CD4-positive, alpha-beta T cell (primary cell): ENCODE results near the gene TSPAN32. TPM values are rescaled to one million over a fixed set of nuclear protein-coding genes. Genes with fewer than 3 reads are reported as not detected.

Experiments
- ATAC-seq: fragments of 200-7000 bp; cut with Tn5 transposase; one replicate; pipeline ENCODE4 v1.10.0; 2022; ENCODE audit warnings: mild to moderate bottlenecking; ENCODE audit not compliant: poor library complexity
- CTCF ChIA-PET: fragments of 350-600 bp; sonication (Branson Sonifier 250); formaldehyde crosslinking; loops from one replicate; lab custom pipeline; 2021; ENCODE audit warnings: antibody characterized with exemption, inconsistent platforms; lab: Charles Lee
- POLR2A ChIA-PET: fragments of 350-600 bp; sonication (Branson Sonifier 250); formaldehyde crosslinking; loops from one replicate; lab custom pipeline; 2021; ENCODE audit warnings: antibody characterized with exemption, inconsistent platforms; lab: Charles Lee
- DNase-seq, 14 experiments: peaks; one replicate each; pipeline ENCODE4 v3.0.0-alpha.2; 2013 to 2020; ENCODE audit warnings: mixed read lengths in 2 of 14
- H3K27ac ChIP-seq, 2 donors: one replicate each; pipeline versions ENCODE4 v1.5.1 to v1.7.0; 2013; ENCODE audit warnings: low read length in 2 of 2, low read depth in 1 of 2, mild to moderate bottlenecking in 1 of 2
- H3K27me3 ChIP-seq, 2 experiments: 1 replicate in 1 of 2; 2 replicates in 1 of 2; pipeline versions ENCODE4 v1.6.1 to v1.7.0; 2013; ENCODE audit warnings: low read length in 2 of 2, control low read depth in 1 of 2, mild to moderate bottlenecking in 1 of 2, moderate library complexity in 1 of 2; ENCODE audit not compliant: insufficient read depth in 2 of 2, control insufficient read depth in 1 of 2
- H3K36me3 ChIP-seq: one replicate; pipeline ENCODE4 v1.6.1; 2013; ENCODE audit warnings: low read length, control low read depth; ENCODE audit not compliant: insufficient read depth
- H3K4me1 ChIP-seq: one replicate; pipeline ENCODE4 v1.6.1; 2013; ENCODE audit warnings: low read length, control low read depth; ENCODE audit not compliant: insufficient read depth
- H3K4me3 ChIP-seq: one replicate; pipeline ENCODE4 v1.5.1; 2013; ENCODE audit warnings: mild to moderate bottlenecking, low read length, moderate library complexity
- H3K9me3 ChIP-seq, 2 experiments: 1 replicate in 1 of 2; 2 replicates in 1 of 2; pipeline versions ENCODE4 v1.6.1 to v1.7.0; 2013; ENCODE audit warnings: low read length in 2 of 2, mild to moderate bottlenecking in 2 of 2, control low read depth in 1 of 2, moderate library complexity in 1 of 2; ENCODE audit not compliant: control insufficient read depth in 1 of 2, insufficient read depth in 1 of 2
- H3K27ac Mint-ChIP-seq: one replicate; pipeline ENCODE4 v1.8.0; 2020; ENCODE audit warnings: mixed read lengths
- H3K27me3 Mint-ChIP-seq: one replicate; pipeline ENCODE4 v1.8.0; 2021; ENCODE audit warnings: mixed read lengths
- H3K36me3 Mint-ChIP-seq: one replicate; pipeline ENCODE4 v1.8.0; 2021; ENCODE audit warnings: low read depth, mixed read lengths
- H3K4me1 Mint-ChIP-seq: one replicate; pipeline ENCODE4 v1.8.0; 2021; ENCODE audit warnings: low read depth, mixed read lengths
- H3K4me3 Mint-ChIP-seq: one replicate; pipeline ENCODE4 v1.8.0; 2020; ENCODE audit warnings: mild to moderate bottlenecking, mixed read lengths
- H3K9me3 Mint-ChIP-seq: one replicate; pipeline ENCODE4 v1.8.0; 2020; ENCODE audit warnings: mixed read lengths
- CTCF ChIP-seq: fragments of 200-600 bp; IDR thresholded peaks from one replicate; pipeline ENCODE4 v1.8.0; 2022; ENCODE audit warnings: antibody characterized with exemption, mild to moderate bottlenecking
- intact Hi-C, 2 experiments: fragments of 100-400 bp; cut with DNase I in 1 of 2; cut with micrococcal nuclease in 1 of 2; formaldehyde crosslinking; loops; one replicate each; pipeline versions ENCODE4 v1.15.1 to v1.9.0; 2023 to 2025; cut with DNase I, micrococcal nuclease
- total RNA-seq, 174 experiments: library from RNA in 2 of 174; stranded (reverse) in 2 of 174; gene quantifications; one replicate each; pipeline ENCODE4 v1.2.3 and lab custom pipeline; 2021 to 2026

TSPAN32 gene
- total RNA-seq, 2 experiments from 2014 or later, result 81.8 TPM

- no peaks in the 10 kb centered on the region for H3K36me3 Mint-ChIP-seq
- Histone ChIP-seq H3K4me3 (no peak overlapping the region), H3K36me3 (peaks cover 2% of the 10 kb centered on the region), H3K4me1 (peaks cover 31% of the 10 kb centered on the region), H3K9me3 (peaks cover 0 to 15% of the 10 kb centered on the region in 2 experiments), H3K27ac (no peak overlapping the region), H3K27me3 (no peaks in the 10 kb centered on the region)
- H3K27ac Mint-ChIP-seq, result no peak overlapping the region
- ATAC-seq (no peak), DNase-seq (no peak)
- ChIA-PET CTCF (no interaction called here), POLR2A (interaction anchor here (1.6 to 1.8 kb wide), 3 partner anchors 10 to 15 kb away, joined by 5 to 6 read pairs (median 6); partner anchors contain the start of genes C11orf21 and TSPAN32)
- H3K9me3 Mint-ChIP-seq, result no peaks in the 10 kb centered on the region
- H3K4me3 Mint-ChIP-seq, result no peak overlapping the region
- H3K4me1 Mint-ChIP-seq, result peaks cover 6% of the 10 kb centered on the region
- intact Hi-C loops, result no loop called here
- TF ChIP-seq CTCF, result no peak
- H3K27me3 Mint-ChIP-seq, result no peaks in the 10 kb centered on the region
Observed at GRCh38 chr11:2316963-2317244, 15.1 kb downstream of the TSPAN32 start.

- no peak overlapping the region for H3K4me3 ChIP-seq
- peaks cover 2% of the 10 kb centered on the region for H3K36me3 ChIP-seq
- peaks cover 0 to 15% of the 10 kb centered on the region in 2 experiments for H3K9me3 ChIP-seq
- no peak for ATAC-seq
- DNase-seq, result no peak
- H3K4me3 Mint-ChIP-seq, result no peak overlapping the region
- no peaks in the 10 kb centered on the region for H3K27me3 Mint-ChIP-seq
- intact Hi-C loops, result no loop called here
- peaks cover 6% of the 10 kb centered on the region for H3K4me1 Mint-ChIP-seq
- no peaks in the 10 kb centered on the region for H3K9me3 Mint-ChIP-seq
- no peak overlapping the region for H3K27ac ChIP-seq
- ChIA-PET POLR2A (interaction anchor here (1.6 to 1.8 kb wide), 2 partner anchors 9 to 15 kb away, joined by 5 to 6 read pairs; partner anchors contain the start of genes C11orf21 and TSPAN32), CTCF (no interaction called here)
- TF ChIP-seq CTCF, result no peak
- H3K27ac Mint-ChIP-seq, result no peak overlapping the region
- peaks cover 29% of the 10 kb centered on the region for H3K4me1 ChIP-seq
- no peaks in the 10 kb centered on the region for H3K27me3 ChIP-seq
- H3K36me3 Mint-ChIP-seq, result no peaks in the 10 kb centered on the region
Observed at GRCh38 chr11:2317354-2318050, 15.7 kb downstream of the TSPAN32 start.

GRCh38 chr11:2318123-2318522, 16.3 kb downstream of the TSPAN32 start:
- peaks cover 2% of the 10 kb centered on the region for H3K36me3 ChIP-seq
- no peak overlapping the region for H3K4me3 ChIP-seq
- TF ChIP-seq CTCF, result no peak
- Mint-ChIP-seq H3K9me3 (no peaks in the 10 kb centered on the region), H3K27ac (no peak overlapping the region), H3K27me3 (no peaks in the 10 kb centered on the region), H3K4me3 (no peak overlapping the region), H3K36me3 (no peaks in the 10 kb centered on the region), H3K4me1 (peaks cover 6% of the 10 kb centered on the region)
- no peak overlapping the region for H3K27ac ChIP-seq
- ATAC-seq (no peak), DNase-seq (no peak)
- CTCF ChIA-PET, result no interaction called here
- POLR2A ChIA-PET, result interaction anchor here (1.6 kb wide), 1 partner anchor 16 kb away, joined by 5 read pairs; the partner anchor contains the start of genes C11orf21 and TSPAN32
- intact Hi-C loops, result no loop called here
- H3K9me3 ChIP-seq, result peaks cover 0 to 15% of the 10 kb centered on the region in 2 experiments
- H3K27me3 ChIP-seq, result no peaks in the 10 kb centered on the region
- peaks cover 24% of the 10 kb centered on the region for H3K4me1 ChIP-seq
